Large intestine (tissue), 12 donors: Measurements from ENCODE around the gene ENGASE. TPM values are rescaled to one million over a fixed set of nuclear protein-coding genes. Genes with fewer than 3 reads are reported as not detected.
"Not testable (repeated sequence)": the region's sequence is repeated elsewhere in the genome, so short reads cannot be mapped to it uniquely, and the experiment has no call there.

ENCODE experiments used
- DNase-seq, 2 donors: peaks; one replicate each; pipeline versions ENCODE4 v3.0.0 to v3.0.0-alpha.2; 2013
- H3K27ac ChIP-seq: one replicate; pipeline ENCODE4 v1.5.1; 2013; ENCODE audit warnings: low read length
- H3K27me3 ChIP-seq: 2 replicates; pipeline ENCODE4 v1.6.1; 2013; ENCODE audit warnings: low read length; ENCODE audit not compliant: control insufficient read depth, insufficient read depth
- H3K36me3 ChIP-seq: 2 replicates; pipeline ENCODE4 v1.6.1; 2013; ENCODE audit warnings: low read length; ENCODE audit not compliant: control insufficient read depth, insufficient read depth
- H3K4me1 ChIP-seq: one replicate; pipeline ENCODE4 v1.6.1; 2013; ENCODE audit warnings: low read length; ENCODE audit not compliant: control insufficient read depth, insufficient read depth
- H3K4me3 ChIP-seq: one replicate; pipeline ENCODE4 v1.5.1; 2013; ENCODE audit warnings: low read length
- H3K9me3 ChIP-seq: one replicate; pipeline ENCODE4 v1.6.1; 2013; ENCODE audit warnings: mild to moderate bottlenecking, low read depth, low read length, moderate library complexity; ENCODE audit not compliant: control insufficient read depth
- WGBS: methylation state at CpG from one replicate; pipeline ENCODE4 v1.1.5; 2013; ENCODE audit warnings: low lambda C conversion rate; ENCODE audit not compliant: insufficient coverage; 5-methylcytosine and 5-hydroxymethylcytosine counted together
- long read RNA-seq, 11 donors: transcript quantifications; one replicate each; lab custom pipeline, GENCODE V29; 2026
- polyA plus RNA-seq: library from polyadenylated mRNA; unstranded; fragments of 120-200 nt; gene quantifications from one replicate; pipeline ENCODE4 v1.2.1, GENCODE V29; 2013

The ENGASE gene
- 78.0 TPM for polyA plus RNA-seq
- long read RNA-seq, donor 1, partial matches to known transcripts: 0 of 3 reads
- long read RNA-seq, donor 1, other reads (novel, unspliced or antisense): 0 of 3 reads
- long read RNA-seq, donor 2, partial matches to known transcripts: 27 of 33 reads
- long read RNA-seq, donor 2, other reads (novel, unspliced or antisense): 0 of 33 reads
- long read RNA-seq, donor 3: 0 reads
- long read RNA-seq, donor 4: 0 reads
- long read RNA-seq, donor 5: 0 reads
- long read RNA-seq, donor 6: 0 reads
- long read RNA-seq, donor 7, partial matches to known transcripts: 0 of 2 reads
- long read RNA-seq, donor 7, other reads (novel, unspliced or antisense): 0 of 2 reads
- long read RNA-seq, donor 8, partial matches to known transcripts: 16 of 24 reads
- long read RNA-seq, donor 8, other reads (novel, unspliced or antisense): 0 of 24 reads
- long read RNA-seq, donor 9, partial matches to known transcripts: 0 of 5 reads
- long read RNA-seq, donor 9, other reads (novel, unspliced or antisense): 0 of 5 reads
- long read RNA-seq, donor 10, partial matches to known transcripts: 0 of 5 reads
- long read RNA-seq, donor 10, other reads (novel, unspliced or antisense): 0 of 5 reads
- long read RNA-seq, donor 11, partial matches to known transcripts: 19 of 22 reads
- long read RNA-seq, donor 11, other reads (novel, unspliced or antisense): 0 of 22 reads

DNA sequence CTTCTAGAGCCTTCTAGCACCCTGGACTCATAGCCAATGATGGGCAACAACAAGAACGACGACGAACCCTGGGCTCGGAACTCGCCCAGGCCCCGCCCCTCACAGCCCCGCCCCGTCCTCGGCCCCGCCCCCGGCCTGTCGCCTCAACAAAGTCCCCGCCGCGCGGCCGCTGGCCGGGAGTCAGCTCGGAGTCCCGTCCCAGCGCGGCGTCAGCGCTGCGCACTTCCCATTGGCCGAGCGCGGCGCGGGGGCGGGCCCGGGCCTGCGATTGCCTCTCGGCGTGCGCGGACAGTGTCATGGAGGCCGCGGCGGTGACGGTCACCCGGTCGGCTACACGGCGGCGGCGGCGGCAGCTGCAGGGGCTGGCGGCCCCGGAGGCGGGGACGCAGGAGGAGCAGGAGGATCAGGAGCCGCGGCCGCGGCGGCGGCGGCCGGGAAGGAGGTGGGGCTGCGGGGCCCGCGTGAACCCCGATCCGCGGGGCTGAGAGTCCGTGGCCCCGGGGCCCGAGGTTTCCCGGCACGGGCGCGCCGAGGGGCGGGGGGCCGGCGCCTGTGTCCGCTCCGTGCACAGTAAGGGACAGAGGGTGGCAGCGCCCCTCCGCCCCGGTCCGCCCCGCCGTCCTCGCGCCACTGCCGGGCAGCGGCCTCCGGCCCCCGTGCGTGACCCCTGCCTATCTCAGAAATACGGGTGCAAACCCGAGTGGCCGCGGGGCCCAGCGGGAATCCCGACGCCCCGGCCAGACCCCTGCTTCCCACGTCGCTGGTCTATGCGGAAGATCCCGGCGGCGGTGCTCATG, at the start of gene ENGASE:
TSS of gene ENGASE (plus strand) at position 176 of the 797 bp plus-strand sequence. CDS start at position 297, 121 bp downstream.
- peak within 1 kb of the TSS; percentile 82 for H3K4me3 ChIP-seq
- H3K9me3 ChIP-seq: no peaks in the 10 kb centered on the region
- no CpG with 5 or more reads among the region's 106 CpGs for WGBS
- peak; percentile 94 to 96 for DNase-seq
- H3K27me3 ChIP-seq: no peaks in the 10 kb centered on the region
- peaks cover 28% of the 10 kb centered on the region for H3K4me1 ChIP-seq
- H3K27ac ChIP-seq: peak within 1 kb of the TSS; percentile 84
- peaks cover 18% of the 10 kb centered on the region for H3K36me3 ChIP-seq

GRCh38 chr17:79024901-79025737, 49.5 kb upstream of the ENGASE start:
- no peaks in the 10 kb centered on the region for H3K36me3 ChIP-seq
- peaks cover 5% of the 10 kb centered on the region for H3K9me3 ChIP-seq
- H3K4me3 ChIP-seq: peak overlapping the region; percentile 49
- H3K27ac ChIP-seq: no peak overlapping the region
- peaks cover 31% of the 10 kb centered on the region for H3K27me3 ChIP-seq
- no peak for DNase-seq
- H3K4me1 ChIP-seq: peaks cover 43% of the 10 kb centered on the region
- WGBS: no CpG with 5 or more reads among the region's 31 CpGs

DNA sequence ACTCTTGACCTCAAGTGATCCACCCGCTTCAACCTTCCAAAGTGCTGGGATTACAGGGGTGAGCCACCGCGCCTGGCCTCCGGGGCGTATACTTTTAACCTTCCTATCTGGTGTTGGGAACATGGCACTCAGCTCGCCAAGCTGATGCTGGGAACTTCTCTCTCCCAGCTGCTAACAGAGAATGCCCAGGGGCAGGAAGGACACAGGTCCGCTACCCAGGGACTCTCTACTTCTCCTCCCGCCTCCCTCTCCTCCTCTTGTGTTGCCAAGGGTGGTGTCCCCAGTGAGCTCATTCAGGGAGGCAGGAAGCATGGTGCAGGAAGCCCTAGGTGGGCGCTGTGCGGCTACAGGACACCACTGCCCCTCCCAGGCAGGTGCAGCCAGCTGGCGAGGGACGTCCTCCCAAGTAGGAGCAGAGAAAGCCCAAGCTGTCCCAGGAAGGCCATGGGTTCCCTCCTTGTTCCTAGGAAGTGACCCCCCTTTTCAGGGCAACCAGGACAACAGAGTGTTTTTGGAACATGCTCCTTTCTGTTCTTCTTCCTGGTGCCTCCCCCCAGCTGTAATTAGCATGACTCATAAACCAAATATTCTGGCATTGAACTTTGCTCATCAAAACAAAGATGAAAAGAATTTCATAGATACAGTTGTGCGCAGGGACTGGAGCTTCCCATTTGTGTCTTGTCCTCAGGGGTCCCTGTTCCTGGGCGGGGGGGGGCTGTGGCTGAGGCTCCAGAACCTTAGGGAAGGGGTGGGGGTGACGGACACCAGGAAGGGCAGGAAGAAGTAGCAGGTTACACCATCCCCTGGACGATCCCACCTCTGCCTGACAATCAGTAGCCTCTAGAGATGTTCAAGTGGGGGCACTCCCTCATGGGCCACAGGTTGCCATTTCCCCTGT, 48.0 kb upstream of the ENGASE start:
- Histone ChIP-seq H3K27ac (no peak overlapping the region), H3K27me3 (peaks cover 31% of the 10 kb centered on the region), H3K4me3 (no peak overlapping the region), H3K9me3 (peaks cover 5% of the 10 kb centered on the region), H3K4me1 (peaks cover 40% of the 10 kb centered on the region), H3K36me3 (no peaks in the 10 kb centered on the region)
- DNase-seq: peak; percentile 54 to 82
- WGBS: no CpG with 5 or more reads among the region's 16 CpGs

GRCh38 chr17:79027274-79027924, 47.2 kb upstream of the ENGASE start:
- H3K4me1 ChIP-seq: peaks cover 40% of the 10 kb centered on the region
- H3K4me3 ChIP-seq: no peak overlapping the region
- H3K36me3 ChIP-seq: no peaks in the 10 kb centered on the region
- peak in 1 of 2 donors; percentile 47 for DNase-seq
- peaks cover 29% of the 10 kb centered on the region for H3K27me3 ChIP-seq
- no peak overlapping the region for H3K27ac ChIP-seq
- peaks cover 5% of the 10 kb centered on the region for H3K9me3 ChIP-seq
- WGBS: no CpG with 5 or more reads among the region's 10 CpGs

DNA sequence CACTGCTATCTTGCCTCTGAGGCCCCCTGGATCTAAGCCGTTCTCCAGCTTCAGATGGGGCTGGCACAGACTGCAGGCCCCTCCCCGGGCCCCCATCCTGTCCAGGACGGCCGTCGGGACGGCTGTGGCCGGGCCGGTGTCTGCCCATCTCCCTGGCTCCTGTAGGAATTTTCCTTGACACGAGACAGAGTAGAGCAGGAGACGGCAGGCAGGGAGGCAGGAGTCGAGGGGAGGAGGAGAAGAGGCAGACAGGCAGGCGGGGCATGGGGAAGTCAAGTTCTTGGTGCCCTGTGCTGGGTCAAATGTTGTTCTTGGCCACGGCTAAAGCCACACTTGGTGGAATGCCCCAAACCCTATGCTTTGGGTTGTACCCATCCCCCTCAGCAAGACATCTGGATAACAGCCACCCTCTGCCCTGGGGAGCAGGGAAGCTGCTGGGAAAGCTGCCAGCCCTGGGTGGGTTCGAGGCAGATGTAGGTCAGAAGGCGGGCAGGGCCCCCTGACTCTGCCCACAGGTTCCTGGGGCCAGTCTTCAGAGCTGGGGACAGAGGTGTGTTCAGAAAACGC, 46.6 kb upstream of the ENGASE start:
- WGBS: no CpG with 5 or more reads among the region's 16 CpGs
- no peaks in the 10 kb centered on the region for H3K36me3 ChIP-seq
- H3K9me3 ChIP-seq: peaks cover 5% of the 10 kb centered on the region
- no peak overlapping the region for H3K4me3 ChIP-seq
- DNase-seq: no peak
- H3K4me1 ChIP-seq: peaks cover 40% of the 10 kb centered on the region
- H3K27ac ChIP-seq: no peak overlapping the region
- peaks cover 26% of the 10 kb centered on the region for H3K27me3 ChIP-seq

DNA sequence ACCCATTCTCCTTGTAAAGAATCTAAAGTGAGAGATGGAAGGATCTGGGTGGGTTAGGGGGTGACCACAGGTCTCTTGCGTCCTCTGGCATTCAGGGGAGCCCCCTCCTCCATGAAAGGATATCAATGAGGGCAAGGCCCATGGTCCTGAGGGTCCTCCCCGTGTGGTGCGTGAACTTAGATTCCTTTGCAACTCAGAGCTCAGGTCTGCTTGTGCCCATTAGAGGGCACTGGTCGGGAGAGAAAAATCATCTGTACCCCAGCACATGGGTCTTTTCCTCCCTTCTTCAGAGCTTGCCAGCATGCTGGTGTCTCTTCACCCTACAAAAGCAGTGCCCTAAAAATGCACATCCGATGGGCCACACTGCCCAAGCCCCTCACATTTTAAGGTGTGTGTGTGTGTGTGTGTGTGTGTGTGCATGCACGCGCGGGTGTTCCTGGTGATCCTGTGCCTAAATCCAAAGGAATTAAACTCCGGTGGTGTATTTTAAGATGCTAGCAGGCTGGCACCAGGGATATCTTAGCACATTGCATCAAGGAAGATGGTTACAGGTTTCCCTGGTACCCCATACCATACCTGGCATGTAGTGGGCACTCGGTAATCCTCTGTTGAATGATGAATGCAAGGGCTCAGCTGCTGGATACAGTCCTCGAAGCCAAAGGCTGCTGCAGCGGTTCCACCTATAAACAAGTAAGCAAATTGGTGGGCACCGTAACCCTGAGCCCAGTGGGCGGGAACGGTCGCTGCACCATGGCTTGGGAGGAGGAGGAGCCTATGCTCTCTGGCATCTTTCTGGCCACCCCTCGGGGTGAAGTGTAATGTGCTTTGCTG, 45.9 kb upstream of the ENGASE start:
- Histone ChIP-seq H3K9me3 (peaks cover 5% of the 10 kb centered on the region), H3K27me3 (peaks cover 19% of the 10 kb centered on the region), H3K4me3 (no peak overlapping the region), H3K27ac (no peak overlapping the region), H3K4me1 (peaks cover 38% of the 10 kb centered on the region), H3K36me3 (no peaks in the 10 kb centered on the region)
- DNase-seq: no peak
- 40% methylated on average over 1 of the region's 17 CpGs for WGBS

DNA sequence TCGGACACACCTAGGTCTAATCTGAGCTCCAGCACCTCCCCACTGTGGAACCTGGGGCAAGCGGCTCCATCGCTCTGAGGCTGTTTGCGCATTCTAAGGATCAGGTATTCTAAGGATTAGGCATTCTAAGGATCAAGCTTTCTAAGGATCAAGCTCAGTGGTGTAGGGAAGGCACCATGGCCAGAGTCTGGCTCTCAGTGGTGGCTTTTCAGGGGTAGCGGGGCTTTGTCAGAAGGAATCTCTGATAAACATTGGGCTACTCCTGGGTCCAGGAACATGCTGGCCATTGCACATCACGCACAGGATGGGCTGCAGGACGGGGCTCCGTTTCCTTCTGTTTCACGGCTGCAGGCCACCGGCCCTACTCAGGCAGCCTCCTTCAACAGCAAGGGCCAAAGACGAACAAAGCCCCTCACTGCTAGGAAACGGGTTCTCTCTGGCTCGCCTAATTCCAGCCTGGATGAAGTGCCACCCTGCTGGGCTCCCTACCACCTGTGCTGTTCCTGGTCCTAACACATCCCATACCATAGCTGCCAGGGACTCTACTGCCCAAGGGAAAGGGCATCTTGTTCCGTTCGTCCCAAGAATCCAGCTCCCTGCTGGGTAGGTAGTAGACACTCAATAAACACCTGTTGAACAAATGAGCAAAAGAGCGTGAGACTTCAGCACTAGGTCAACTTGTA, 45.2 kb upstream of the ENGASE start:
- Histone ChIP-seq H3K27me3 (peaks cover 13% of the 10 kb centered on the region), H3K4me1 (peaks cover 33% of the 10 kb centered on the region), H3K4me3 (no peak overlapping the region), H3K36me3 (no peaks in the 10 kb centered on the region), H3K27ac (no peak overlapping the region), H3K9me3 (peaks cover 3% of the 10 kb centered on the region)
- no CpG with 5 or more reads among the region's 16 CpGs for WGBS
- DNase-seq: no peak

DNA sequence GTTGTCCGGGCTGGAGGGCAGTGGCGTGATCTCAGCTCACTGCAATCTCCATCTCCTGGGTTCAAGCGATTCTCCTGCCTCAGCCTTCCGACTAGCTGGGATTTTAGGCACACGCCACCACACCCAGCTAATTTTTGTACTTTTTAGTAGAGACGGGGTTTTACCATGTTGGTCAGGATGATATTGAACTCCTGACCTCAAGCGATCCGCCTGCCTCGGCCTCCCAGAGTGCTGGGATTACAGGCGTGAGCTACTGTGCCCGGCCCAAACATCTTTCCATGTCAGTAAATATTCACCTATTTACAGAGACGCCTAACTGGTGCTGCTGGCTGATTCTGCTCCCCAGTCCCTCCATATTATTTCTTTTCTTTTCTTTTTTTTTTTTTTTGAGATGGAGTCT, 44.0 kb upstream of the ENGASE start:
- not testable (repeated sequence) for DNase-seq

More for the DNA sequence above, 44.0 kb upstream of the ENGASE start:
- H3K27ac ChIP-seq, H3K4me3 ChIP-seq, H3K9me3 ChIP-seq, H3K27me3 ChIP-seq, H3K36me3 ChIP-seq: not testable (repeated sequence)
- WGBS: 81% methylated on average over 9 of the region's 12 CpGs
- peaks cover 22% of the 10 kb centered on the region for H3K4me1 ChIP-seq
